Neuronal stem cell (in vitro differentiated cells): ENCODE measurements around the gene SNX11. TPM values are rescaled to one million over a fixed set of nuclear protein-coding genes. Genes with fewer than 3 reads are reported as not detected.

ENCODE experiments used
- DNase-seq: peaks from one replicate; pipeline ENCODE4 v3.0.0-alpha.2; 2013; ENCODE audit warnings: low spot score
- H2AFZ ChIP-seq: one replicate; pipeline ENCODE4 v1.6.1; 2013; ENCODE audit warnings: mild to moderate bottlenecking, low read length, inconsistent platforms
- H2AK5ac ChIP-seq: 2 replicates; pipeline ENCODE4 v1.6.1; 2013; ENCODE audit warnings: low read depth, mild to moderate bottlenecking, inconsistent platforms, low read length, moderate library complexity, mixed read lengths
- H2BK120ac ChIP-seq: 2 replicates; pipeline ENCODE4 v1.6.1; 2013; ENCODE audit warnings: low read depth, mild to moderate bottlenecking, inconsistent platforms, low read length, moderate library complexity, mixed read lengths
- H2BK12ac ChIP-seq: one replicate; pipeline ENCODE4 v1.6.1; 2013; ENCODE audit warnings: low read length, inconsistent platforms
- H2BK15ac ChIP-seq: 2 replicates; pipeline ENCODE4 v1.6.1; 2013; ENCODE audit warnings: mild to moderate bottlenecking, low read length, inconsistent platforms, mixed read lengths
- H2BK5ac ChIP-seq: one replicate; pipeline ENCODE4 v1.6.1; 2013; ENCODE audit warnings: inconsistent platforms, mild to moderate bottlenecking, low read length, moderate library complexity
- H3K14ac ChIP-seq: one replicate; pipeline ENCODE4 v1.6.1; 2013; ENCODE audit warnings: low read length, inconsistent platforms
- H3K18ac ChIP-seq: 2 replicates; pipeline ENCODE4 v1.6.1; 2013; ENCODE audit warnings: low read length, inconsistent platforms
- H3K23ac ChIP-seq: 2 replicates; pipeline ENCODE4 v1.6.1; 2013; ENCODE audit warnings: low read depth, mild to moderate bottlenecking, mixed read lengths, low read length, inconsistent platforms; ENCODE audit not compliant: poor library complexity
- H3K27ac ChIP-seq: replicated peaks from 3 replicates; pipeline ENCODE4 v1.5.1; 2013; ENCODE audit warnings: low read length, inconsistent platforms
- H3K27me3 ChIP-seq, 3 experiments: 2 replicates each; pipeline ENCODE4 v1.6.1; 2013; ENCODE audit warnings: low read length in 3 of 3, mild to moderate bottlenecking in 2 of 3, inconsistent platforms in 1 of 3, low read depth in 1 of 3, mixed read lengths in 1 of 3, moderate library complexity in 1 of 3; ENCODE audit not compliant: control insufficient read depth in 3 of 3, insufficient read depth in 3 of 3
- H3K36me3 ChIP-seq, 2 donors: replicated peaks in 1 of 2; 2 replicates each; pipeline ENCODE4 v1.6.1; 2013; ENCODE audit warnings: low read length in 2 of 2; ENCODE audit not compliant: control insufficient read depth in 2 of 2, insufficient read depth in 2 of 2
- H3K4ac ChIP-seq: 2 replicates; pipeline ENCODE4 v1.6.1; 2013; ENCODE audit warnings: inconsistent platforms, mild to moderate bottlenecking, low read length, moderate library complexity
- H3K4me1 ChIP-seq, 2 donors: 1 replicate in 1 of 2; 2 replicates in 1 of 2; pipeline ENCODE4 v1.6.1; 2013; ENCODE audit warnings: low read length in 2 of 2, low read depth in 1 of 2; ENCODE audit not compliant: control insufficient read depth in 2 of 2, insufficient read depth in 1 of 2
- H3K4me2 ChIP-seq: one replicate; pipeline ENCODE4 v1.6.1; 2013; ENCODE audit warnings: mild to moderate bottlenecking, low read length, inconsistent platforms; ENCODE audit not compliant: insufficient read depth, poor library complexity, severe bottlenecking
- H3K4me3 ChIP-seq, 2 donors: 2 replicates each; pipeline ENCODE4 v1.5.1; 2013; ENCODE audit warnings: low read length in 2 of 2, mild to moderate bottlenecking in 2 of 2, inconsistent platforms in 1 of 2, moderate library complexity in 1 of 2
- H3K79me1 ChIP-seq: one replicate; pipeline ENCODE4 v1.6.1; 2013; ENCODE audit warnings: low read depth, mild to moderate bottlenecking, inconsistent platforms, low read length, moderate library complexity
- H3K9ac ChIP-seq: one replicate; pipeline ENCODE4 v1.6.1; 2013; ENCODE audit warnings: mild to moderate bottlenecking, low read depth, low read length, inconsistent platforms; ENCODE audit not compliant: poor library complexity
- H3K9me3 ChIP-seq, 2 donors: replicated peaks in 1 of 2; 2 replicates each; pipeline versions ENCODE3 to v1.6.1; 2013; ENCODE audit warnings: low read length in 2 of 2, mild to moderate bottlenecking in 2 of 2, inconsistent platforms in 1 of 2, low read depth in 1 of 2, mixed read lengths in 1 of 2, moderate library complexity in 1 of 2; ENCODE audit not compliant: control insufficient read depth in 2 of 2, insufficient read depth in 1 of 2
- H4K8ac ChIP-seq: one replicate; pipeline ENCODE4 v1.6.1; 2013; ENCODE audit warnings: low read depth, mild to moderate bottlenecking, inconsistent platforms, low read length, moderate library complexity
- H4K91ac ChIP-seq: one replicate; pipeline ENCODE4 v1.6.1; 2013; ENCODE audit warnings: low read length, low read depth, mild to moderate bottlenecking, inconsistent platforms; ENCODE audit not compliant: poor library complexity
- WGBS, 2 donors: extraction: QIAGEN DNeasy Blood & Tissue Kit; methylation state at CpG; one replicate each; pipeline ENCODE4 v1.1.7; 2013; ENCODE audit warnings: missing lambda C conversion rate in 2 of 2, mixed read lengths in 1 of 2; ENCODE audit not compliant: insufficient read length in 2 of 2, insufficient replicate concordance in 1 of 2; ENCODE audit errors: extremely low coverage in 2 of 2; 5-methylcytosine and 5-hydroxymethylcytosine counted together
- small RNA-seq: library from polyadenylated mRNA; stranded (forward); fragments of <200 nt; extraction: miRNeasy Mini kit (QIAGEN cat#:217004); gene quantifications from one replicate; pipeline ENCODE3, GENCODE V24; 2013; ENCODE audit not compliant: insufficient read depth

SNX11 gene

DNA sequence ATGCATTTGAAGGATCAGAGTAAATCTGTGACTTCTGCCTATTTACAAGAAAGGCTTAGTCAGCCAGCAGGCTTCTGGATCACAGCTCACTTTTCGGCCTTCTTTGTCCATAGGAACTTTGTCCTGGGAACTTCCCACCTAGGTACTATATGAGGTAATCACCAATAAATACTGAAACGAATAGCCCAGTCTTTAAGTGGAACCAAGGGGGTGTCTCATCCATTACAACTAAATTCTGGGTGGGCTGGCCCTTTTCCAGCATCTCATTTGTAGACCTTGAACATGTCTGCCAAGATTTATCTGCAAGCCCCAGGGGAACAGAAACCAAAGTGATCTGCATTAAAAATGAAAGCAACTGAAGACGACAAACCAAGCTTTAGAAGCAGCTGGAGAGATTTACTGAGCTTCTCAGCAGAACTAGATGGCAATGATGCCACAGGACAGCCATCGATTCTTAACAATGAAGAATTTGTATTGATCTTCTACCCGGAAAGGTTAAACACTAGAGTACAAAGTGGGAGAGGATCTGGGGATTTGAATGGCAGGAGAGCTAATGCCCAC lies 55.5 kb downstream of the SNX11 start:
- no peak for DNase-seq

GRCh38 chr17:48163809-48164208 lies 56.2 kb downstream of the SNX11 start:
- no peak overlapping the region for H3K4me2 ChIP-seq
- no peak overlapping the region for H3K23ac ChIP-seq
- H3K27me3 ChIP-seq, result peaks cover 0 to 69% (median 0%) of the 10 kb centered on the region in 3 experiments
- no peak overlapping the region for H2BK5ac ChIP-seq
- no peak overlapping the region for H2AFZ ChIP-seq
- H3K36me3 ChIP-seq, result no peaks in the 10 kb centered on the region
- H3K4ac ChIP-seq, result no peak overlapping the region
- no peak overlapping the region for H3K9ac ChIP-seq
- H3K9me3 ChIP-seq, result no peaks in the 10 kb centered on the region
- H3K4me1 ChIP-seq, result peaks cover 0 to 1% of the 10 kb centered on the region in 2 donors
- no peak overlapping the region for H4K8ac ChIP-seq
- no peaks in the 10 kb centered on the region for H3K79me1 ChIP-seq
- DNase-seq, result no peak
- H3K14ac ChIP-seq, result no peak overlapping the region
- H3K4me3 ChIP-seq, result no peak overlapping the region
- no peak overlapping the region for H3K27ac ChIP-seq
- no peak overlapping the region for H2AK5ac ChIP-seq
- no peak overlapping the region for H2BK12ac ChIP-seq
- no peak overlapping the region for H2BK15ac ChIP-seq
- no peak overlapping the region for H3K18ac ChIP-seq
- WGBS, 2 donors, result no CpG with 5 or more reads among the region's 1 CpG
- H2BK120ac ChIP-seq, result no peak overlapping the region
- H4K91ac ChIP-seq, result no peak overlapping the region

More for the DNA sequence above, 55.5 kb downstream of the SNX11 start:
- peaks cover 0 to 63% (median 0%) of the 10 kb centered on the region in 3 experiments for H3K27me3 ChIP-seq
- no peak overlapping the region for H2BK12ac ChIP-seq
- no CpG with 5 or more reads among the region's 5 CpGs for WGBS, 2 donors
- no peak overlapping the region for H3K18ac ChIP-seq
- H3K27ac ChIP-seq, result no peak overlapping the region
- no peaks in the 10 kb centered on the region for H3K79me1 ChIP-seq
- H3K23ac ChIP-seq, result no peak overlapping the region
- H2AK5ac ChIP-seq, result no peak overlapping the region
- H4K91ac ChIP-seq, result no peak overlapping the region
- H3K9me3 ChIP-seq, result no peaks in the 10 kb centered on the region
- no peak overlapping the region for H3K4me2 ChIP-seq
- H3K14ac ChIP-seq, result no peak overlapping the region
- H2BK15ac ChIP-seq, result no peak overlapping the region
- H3K36me3 ChIP-seq, result no peaks in the 10 kb centered on the region
- no peak overlapping the region for H2BK120ac ChIP-seq
- no peak overlapping the region for H3K4me3 ChIP-seq
- peaks cover 0 to 1% of the 10 kb centered on the region in 2 donors for H3K4me1 ChIP-seq
- no peak overlapping the region for H3K4ac ChIP-seq
- no peak overlapping the region for H2BK5ac ChIP-seq
- no peak overlapping the region for H3K9ac ChIP-seq
- no peak overlapping the region for H2AFZ ChIP-seq
- no peak overlapping the region for H4K8ac ChIP-seq

- Histone ChIP-seq H4K8ac (no peak overlapping the region), H2AFZ (no peak overlapping the region), H3K27ac (no peak overlapping the region), H2BK15ac (no peak overlapping the region), H3K4me2 (no peak overlapping the region), H3K18ac (no peak overlapping the region), H4K91ac (no peak overlapping the region), H3K23ac (no peak overlapping the region), H2BK5ac (no peak overlapping the region), H3K14ac (no peak overlapping the region), H3K79me1 (no peaks in the 10 kb centered on the region), H2AK5ac (no peak overlapping the region), H3K4me1 (no peaks in the 10 kb centered on the region), H3K27me3 (peaks cover 0 to 65% (median 0%) of the 10 kb centered on the region in 3 experiments), H3K4me3 (no peak overlapping the region), H2BK12ac (no peak overlapping the region), H3K9me3 (no peaks in the 10 kb centered on the region), H3K36me3 (no peaks in the 10 kb centered on the region), H3K9ac (no peak overlapping the region), H3K4ac (no peak overlapping the region), H2BK120ac (no peak overlapping the region)
- no peak for DNase-seq
- WGBS, 2 donors, result no CpG with 5 or more reads among the region's 1 CpG
Observed at GRCh38 chr17:48169926-48170325, 62.4 kb downstream of the SNX11 start.

Small RNA genes within 50 kb of the gene (small RNA-seq; reads per million reads assigned to genes)
- gene AC004477.2 (not detected), gene MIR1203 (not detected), gene RNU6-1201P (22.5 reads per million, percentile 82 among the genes with 10 or more reads in this experiment)
